NCI-H446 (cell line): ENCODE results near the gene DNAAF9.
"Not testable (repeated sequence)": the region's sequence is repeated elsewhere in the genome, so short reads cannot be mapped to it uniquely, and the experiment has no call there.

Source experiments
- DNase-seq, 2 experiments: peaks; one replicate each; lab custom pipeline; 2025; lab: John Stamatoyannopoulos, UW

Gene DNAAF9

GRCh38 chr20:3407040-3407770, at the start of gene DNAAF9:
DNAAF9 (minus strand) TSS chr20:3407669; CDS start chr20:3407557, 112 bp downstream.
- peak; percentile 27 to 63 for DNase-seq

GRCh38 chr20:3456648-3457047, 49.2 kb upstream of the DNAAF9 start:
- DNase-seq, result no peak

- no peak for DNase-seq
These were observed 47.4 kb upstream of the DNAAF9 start for GRCh38 chr20:3454831-3455230.

DNA sequence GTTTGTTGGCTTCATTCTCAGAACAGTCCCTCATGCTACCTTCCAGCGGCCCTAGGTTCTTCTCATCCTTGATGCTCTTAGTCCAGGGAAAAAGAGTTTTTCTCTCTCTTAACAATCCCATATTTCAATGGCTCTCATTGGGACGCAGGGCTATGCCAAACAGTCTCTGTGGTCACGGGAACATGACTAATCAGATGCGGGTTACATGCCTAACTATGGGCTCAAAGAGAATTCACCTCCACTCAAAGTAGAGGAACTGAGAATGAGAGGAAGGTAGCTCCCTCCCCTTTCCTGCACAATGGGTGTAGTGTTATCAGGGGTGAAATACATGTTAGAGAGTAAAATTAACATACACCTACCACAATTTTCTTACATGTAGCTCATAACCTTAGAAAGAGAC, 45.2 kb upstream of the DNAAF9 start:
- DNase-seq, result no peak

- DNase-seq, result no peak
These were observed 44.7 kb upstream of the DNAAF9 start for GRCh38 chr20:3452136-3452535.

DNA sequence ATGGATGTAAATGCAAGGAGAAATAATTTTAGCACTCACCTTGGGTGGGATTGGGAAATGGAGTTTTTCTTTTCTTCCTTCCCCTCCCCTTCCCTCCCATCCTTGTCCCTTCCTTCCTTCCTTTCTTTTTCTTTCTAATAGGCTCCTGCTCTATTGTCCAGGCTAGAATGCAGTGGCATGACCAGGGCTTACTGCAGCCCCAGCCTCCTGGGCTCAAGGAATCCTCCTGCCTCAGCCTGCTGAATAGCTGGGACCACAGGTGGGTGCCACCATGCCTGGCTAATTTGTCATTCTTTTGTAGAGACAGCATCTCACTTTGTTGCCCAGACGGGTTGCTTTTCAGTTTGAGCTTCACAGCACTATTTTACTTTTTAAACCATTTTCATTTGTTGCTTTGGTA, 41.9 kb upstream of the DNAAF9 start:
- DNase-seq, result no peak

DNA sequence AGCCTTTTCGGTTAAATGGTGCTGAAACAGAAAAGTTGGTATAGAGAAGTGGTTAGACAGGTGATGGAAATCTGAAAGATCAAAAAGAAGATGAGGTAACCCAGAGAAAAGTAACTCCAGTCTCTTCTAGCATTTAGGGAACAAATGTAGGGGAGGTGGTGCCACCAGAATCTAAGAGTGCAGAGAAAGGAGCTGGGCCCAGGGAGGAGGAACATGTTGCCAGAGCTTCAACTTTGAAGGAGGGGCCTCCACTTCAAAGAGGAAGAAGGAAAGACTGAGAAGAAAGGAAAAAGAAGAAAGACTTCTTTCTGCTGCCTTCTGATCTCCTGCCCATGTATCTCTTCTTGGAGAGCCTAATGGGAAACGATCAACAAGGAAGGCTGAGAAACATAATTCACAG, 39.9 kb upstream of the DNAAF9 start:
- no peak for DNase-seq

DNA sequence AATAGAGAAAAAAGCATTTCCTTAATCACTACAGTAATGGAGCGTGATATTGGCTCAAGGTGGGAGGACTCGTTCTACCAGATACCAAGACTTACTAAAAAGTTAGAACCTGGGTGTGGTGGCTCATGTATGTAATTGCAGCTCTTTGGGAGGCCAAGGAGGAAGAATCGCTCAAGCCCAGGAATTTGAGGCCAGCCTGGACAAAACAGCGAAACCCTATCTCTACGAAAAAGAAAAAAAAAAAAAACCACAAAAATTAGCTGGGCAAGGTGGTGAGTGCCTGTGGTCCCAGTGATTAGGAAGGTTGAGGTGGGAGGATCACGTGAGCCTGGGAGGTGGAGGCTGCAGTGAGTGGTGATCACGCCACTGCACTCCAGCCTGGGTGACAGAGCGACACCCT, 39.3 kb upstream of the DNAAF9 start:
- DNase-seq, result no peak

- DNase-seq, result no peak
These were observed 29.6 kb upstream of the DNAAF9 start for GRCh38 chr20:3436864-3437574.

DNA sequence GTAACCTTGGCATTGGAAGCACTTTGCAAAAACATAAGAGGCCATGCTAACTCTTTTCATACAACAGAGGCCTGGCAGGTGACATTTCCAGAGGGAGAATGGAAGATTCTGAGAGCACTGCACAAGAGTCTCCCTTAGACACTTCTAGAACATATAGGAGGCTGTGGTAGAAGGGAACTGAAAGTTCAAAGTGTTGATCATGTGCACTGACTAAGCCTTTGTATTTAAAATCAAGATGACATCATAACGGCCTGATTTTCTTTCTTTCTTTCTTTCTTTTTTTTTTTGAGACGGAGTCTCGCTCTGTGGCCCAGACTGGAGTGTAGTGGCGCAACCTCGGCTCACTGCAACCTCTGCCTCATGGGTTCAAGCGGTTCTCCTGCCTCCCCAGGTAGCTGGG, 26.8 kb upstream of the DNAAF9 start:
- DNase-seq, result no peak

DNA sequence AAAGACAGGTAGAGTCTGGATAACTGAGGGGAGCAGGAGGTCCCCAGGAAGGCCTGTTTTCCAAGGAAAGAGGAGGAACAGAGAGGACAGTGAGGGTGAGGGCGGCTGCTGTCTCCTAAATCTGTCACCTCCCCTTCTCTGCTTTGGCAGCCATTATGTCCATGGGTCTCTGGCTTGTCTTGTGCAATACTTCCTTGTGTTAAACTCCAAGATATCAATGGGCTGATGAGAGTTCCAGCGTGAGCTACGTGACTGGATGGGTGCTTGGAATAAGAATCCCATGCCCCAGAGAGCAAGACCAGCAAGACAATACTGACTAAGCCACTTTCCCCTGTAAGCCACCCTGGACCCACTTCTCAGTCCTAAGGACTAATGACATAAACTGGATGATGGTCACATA, 26.3 kb upstream of the DNAAF9 start:
- DNase-seq, result no peak

DNA sequence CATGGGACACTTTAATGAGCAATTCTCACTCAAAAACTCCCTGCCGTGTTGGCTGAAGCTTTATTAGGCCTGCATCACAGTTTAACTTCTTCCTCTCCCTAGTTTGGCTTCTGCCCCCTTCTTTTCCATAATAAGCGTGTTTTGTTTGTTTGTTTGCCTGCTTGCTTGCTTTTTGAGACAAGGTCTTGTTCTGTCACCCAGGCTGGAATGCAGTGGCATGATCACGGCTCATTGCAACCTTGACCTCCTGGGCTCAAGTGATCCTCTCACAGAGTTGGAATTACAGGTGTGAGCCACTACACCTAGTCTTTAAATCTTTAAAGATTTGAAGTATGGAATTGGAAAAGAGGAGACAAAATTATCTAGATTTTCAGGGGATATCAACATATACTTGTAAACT, 25.4 kb upstream of the DNAAF9 start:
- DNase-seq, result no peak

DNA sequence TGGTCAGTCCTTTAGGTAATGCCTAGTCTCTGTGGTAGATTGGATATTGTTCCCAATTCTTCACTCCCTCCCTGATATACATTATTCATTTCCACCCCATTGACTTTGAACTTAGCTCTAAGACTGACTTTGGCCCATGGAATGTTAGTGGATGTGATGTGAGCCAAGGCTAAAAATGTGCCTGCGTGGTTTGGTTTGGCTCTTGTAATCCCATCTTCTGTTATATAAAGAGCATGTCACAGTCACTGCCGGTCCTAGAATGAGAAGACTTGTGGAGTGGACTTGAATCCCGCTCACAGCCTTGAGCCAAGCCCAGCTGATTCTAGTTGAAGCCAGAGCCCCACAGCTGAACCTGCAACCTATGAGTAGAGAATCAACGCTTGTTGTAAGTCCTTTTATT, 23.6 kb upstream of the DNAAF9 start:
- DNase-seq, result no peak

DNA sequence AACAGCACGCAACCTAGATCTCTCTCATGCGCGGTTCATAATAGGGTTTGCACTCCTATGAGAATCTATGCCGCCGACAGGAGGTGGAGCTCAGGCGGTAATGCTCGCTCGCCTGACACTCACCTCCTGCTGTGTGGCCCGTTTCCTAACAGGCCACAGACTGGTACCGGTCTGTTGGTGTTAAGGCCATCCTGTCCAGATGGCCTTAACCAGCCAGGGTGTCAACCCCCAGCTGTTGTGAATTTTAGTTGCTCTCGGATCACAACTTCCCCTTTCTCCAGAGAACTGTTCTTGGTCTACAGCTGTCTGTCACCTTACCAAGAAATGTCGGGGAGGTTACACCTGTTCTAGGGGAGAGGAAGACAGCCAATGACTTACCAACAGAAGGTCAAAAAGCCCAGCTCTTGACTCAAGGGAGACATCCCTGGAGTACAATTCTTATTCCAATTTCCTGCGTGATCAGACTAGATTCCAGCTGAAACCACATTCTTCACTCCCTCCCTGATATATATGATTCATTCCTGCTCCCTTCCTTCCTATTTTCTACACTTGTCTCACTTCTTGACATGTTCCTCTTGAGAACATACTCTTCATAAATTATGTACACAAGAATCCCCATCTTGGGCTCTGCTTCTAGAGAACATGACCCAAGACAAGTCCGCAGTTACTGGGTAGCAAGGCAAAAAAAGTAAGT, 23.1 kb upstream of the DNAAF9 start:
- no peak for DNase-seq

DNA sequence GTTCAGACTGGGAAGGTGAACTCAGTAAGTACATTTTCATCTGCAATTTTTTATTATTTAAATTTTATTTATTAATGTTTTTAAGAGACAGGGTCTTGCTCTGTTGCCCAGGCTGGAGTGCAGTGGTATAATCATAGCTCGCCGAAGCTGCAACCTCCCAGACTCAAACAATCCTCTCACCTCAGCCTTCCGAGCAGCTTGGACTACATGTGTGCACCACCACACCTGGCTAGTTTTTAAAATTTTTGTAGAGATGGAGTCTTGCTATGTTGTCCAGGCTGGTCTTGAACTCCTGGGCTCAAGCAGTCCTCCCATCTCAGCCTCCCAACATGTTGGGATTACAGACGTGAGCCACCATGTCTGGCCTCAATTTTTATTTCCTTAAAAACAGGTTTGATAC, 19.3 kb upstream of the DNAAF9 start:
- not testable (repeated sequence) for DNase-seq

DNA sequence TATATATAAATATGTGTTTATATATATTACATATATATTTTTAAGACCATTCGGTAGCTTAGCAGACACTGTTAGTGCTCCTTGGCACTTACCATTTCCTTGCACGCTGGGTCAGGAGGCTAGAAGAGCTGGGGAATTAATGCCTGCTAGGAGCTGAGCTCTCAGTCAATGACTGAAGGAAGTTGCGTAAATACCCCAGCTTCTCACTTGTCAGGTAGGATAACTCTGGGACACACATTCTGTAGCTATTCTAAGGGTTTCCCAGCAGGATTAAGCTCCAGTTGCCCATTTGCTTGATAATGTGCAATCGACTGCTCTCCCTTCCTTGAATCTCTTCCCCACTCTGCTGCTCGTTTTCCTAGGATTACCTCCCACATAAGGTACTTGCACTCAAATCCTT, 15.7 kb upstream of the DNAAF9 start:
- no peak for DNase-seq

- DNase-seq, result no peak
These were observed 14.5 kb upstream of the DNAAF9 start for GRCh38 chr20:3421985-3422384.

DNA sequence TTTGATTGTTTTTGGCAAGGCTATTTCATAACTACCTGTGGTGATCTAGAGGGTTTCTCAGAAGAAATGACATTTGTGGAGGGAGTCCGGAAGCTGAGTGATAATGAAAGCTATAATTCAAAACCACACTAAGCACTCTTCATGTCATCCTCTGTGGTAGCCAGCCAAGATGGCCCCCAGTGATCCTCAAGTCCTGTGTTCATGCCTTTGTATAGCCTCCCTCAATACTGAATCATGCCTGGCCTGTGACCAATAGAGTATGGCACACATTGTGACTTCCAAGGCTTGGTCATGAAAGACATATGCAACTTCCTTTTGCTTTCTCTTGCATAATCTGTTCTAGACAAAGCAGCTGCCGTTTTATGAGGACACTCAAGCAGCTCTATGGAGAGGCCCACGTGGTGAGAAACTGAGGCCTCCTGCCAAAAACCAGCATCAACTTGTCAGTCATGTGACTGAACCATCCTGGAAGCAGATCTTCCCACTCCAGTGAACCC, 12.8 kb upstream of the DNAAF9 start:
- peak; percentile 43 to 61 for DNase-seq

DNA sequence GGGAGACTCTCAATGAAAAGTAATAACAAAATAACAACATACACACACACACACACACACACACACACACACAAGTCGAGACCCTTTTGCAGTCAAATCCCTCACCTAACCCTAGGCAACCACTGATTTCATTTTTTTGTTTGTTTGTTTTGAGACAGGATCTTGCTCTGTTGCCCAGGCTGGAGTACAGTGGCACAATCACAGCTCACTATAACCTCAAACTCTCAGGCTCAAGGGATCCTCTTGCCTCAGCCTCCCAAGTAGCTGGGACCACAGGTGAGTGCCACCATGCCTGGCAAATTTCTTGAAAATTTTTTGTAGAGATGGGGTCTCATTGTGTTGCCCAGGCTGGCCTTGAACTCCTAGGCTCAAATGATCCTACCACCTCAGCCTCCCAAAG, 10.7 kb upstream of the DNAAF9 start:
- not testable (repeated sequence) for DNase-seq

DNA sequence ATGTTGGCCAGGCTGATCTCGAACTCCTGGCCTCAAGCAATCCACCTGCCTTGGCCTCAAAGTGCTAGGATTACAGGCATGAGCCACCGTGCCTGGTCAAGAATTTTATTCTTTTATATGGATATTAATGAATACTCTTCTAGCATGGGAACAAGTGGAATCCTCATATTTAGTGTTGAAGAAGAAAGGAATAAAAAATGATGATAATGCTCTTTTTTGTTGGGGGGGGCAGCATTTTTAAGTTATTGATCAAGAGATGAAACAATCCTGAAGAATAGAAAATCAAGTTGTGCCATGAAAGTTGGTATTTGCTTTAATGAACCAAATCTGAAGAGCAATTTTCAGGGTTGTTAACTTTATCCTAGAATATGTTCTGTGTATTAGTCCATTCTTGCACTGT, 6.7 kb upstream of the DNAAF9 start:
- no peak for DNase-seq

DNA sequence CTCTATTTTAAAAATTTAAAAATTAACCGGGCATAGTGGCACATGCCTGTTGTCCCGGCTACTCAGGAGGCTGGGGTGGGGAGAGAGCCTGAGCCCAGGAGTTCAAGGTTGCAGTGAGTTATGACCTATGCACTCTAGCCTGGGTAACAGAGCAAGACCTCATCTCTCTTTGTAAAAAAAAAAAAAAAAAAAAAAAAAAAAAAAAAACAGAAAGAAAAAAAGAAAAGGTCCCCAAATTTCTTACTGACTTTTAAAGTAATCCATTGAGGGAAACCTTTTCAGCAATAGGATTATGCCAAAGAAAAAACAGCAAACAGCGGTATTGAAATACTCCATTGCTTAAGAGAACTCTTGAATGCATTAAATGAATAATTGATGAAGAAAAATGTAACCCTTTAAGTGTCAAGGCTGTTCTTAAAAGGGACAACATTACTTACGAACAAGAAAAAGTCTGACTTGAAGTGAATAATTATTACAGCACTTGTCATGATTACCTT, 6.0 kb upstream of the DNAAF9 start:
- DNase-seq, result no peak

DNA sequence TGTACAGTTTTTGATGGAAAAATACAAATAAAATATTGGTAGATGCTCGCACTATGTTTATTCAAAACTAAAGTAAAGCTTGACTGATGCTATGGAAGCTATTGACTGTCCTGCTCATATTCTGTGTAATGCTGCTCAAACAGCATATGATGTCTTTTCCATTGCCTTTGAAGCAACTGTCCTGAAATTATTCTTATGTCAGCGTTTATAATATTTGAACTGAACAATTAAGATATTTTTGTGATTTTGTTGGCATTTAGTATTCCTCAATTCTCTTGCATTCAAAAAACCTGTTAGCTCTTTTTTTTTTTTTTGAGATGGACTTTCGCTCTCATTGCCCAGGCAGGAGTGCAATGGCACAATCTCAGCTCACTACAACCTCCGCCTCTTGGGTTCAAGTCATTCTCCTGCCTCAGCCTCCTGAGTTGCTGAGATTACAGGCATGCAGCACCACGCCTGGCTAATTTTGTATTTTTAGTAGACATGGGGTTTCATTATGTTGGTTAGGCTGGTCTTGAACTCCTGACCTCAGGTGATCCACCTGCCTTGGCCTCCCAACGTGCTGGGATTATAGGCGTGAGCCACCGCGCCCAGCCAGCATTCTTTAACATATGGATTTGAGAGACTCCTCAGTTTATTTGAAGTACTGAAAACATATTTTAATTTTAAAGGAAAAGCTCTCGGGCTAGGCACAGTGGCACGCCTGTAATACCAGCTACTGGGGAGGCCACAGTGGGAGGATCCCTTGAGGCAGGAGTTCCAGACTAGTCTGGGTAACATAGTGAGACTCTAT, 5.3 kb upstream of the DNAAF9 start:
- DNase-seq, result no peak
